Activated B cell treated with CpG ODN at 0.5 μM for 24 hours (primary cell): ENCODE measurements around the gene FHIT. TPM values are rescaled to one million over a fixed set of nuclear protein-coding genes. Genes with fewer than 3 reads are reported as not detected.

Experiments used
- ATAC-seq: fragments of 200-7000 bp; cut with Tn5 transposase; one replicate; pipeline ENCODE4 v1.10.0; 2021; ENCODE audit warnings: low read depth, mild to moderate bottlenecking, moderate library complexity
- CTCF ChIA-PET: fragments of 350-600 bp; sonication (Branson Sonifier 250); formaldehyde crosslinking; loops from one replicate; lab custom pipeline; 2021; ENCODE audit warnings: antibody characterized with exemption; lab: Charles Lee
- POLR2A ChIA-PET: fragments of 350-600 bp; sonication (Branson Sonifier 250); formaldehyde crosslinking; loops from one replicate; lab custom pipeline; 2021; ENCODE audit warnings: antibody characterized with exemption; lab: Charles Lee
- DNase-seq: peaks from one replicate; pipeline ENCODE4 v3.0.0; 2022
- H3K27ac Mint-ChIP-seq: one replicate; pipeline ENCODE4 v1.8.0; 2020; ENCODE audit warnings: mixed read lengths
- H3K27me3 Mint-ChIP-seq: one replicate; pipeline ENCODE4 v1.8.0; 2021; ENCODE audit warnings: mixed read lengths
- H3K36me3 Mint-ChIP-seq: one replicate; pipeline ENCODE4 v1.8.0; 2021; ENCODE audit warnings: low read depth, mixed read lengths
- H3K4me1 Mint-ChIP-seq: one replicate; pipeline ENCODE4 v1.8.0; 2021; ENCODE audit warnings: mixed read lengths
- H3K4me3 Mint-ChIP-seq: one replicate; pipeline ENCODE4 v1.8.0; 2020; ENCODE audit warnings: mild to moderate bottlenecking, mixed read lengths
- H3K9me3 Mint-ChIP-seq: one replicate; pipeline ENCODE4 v1.8.0; 2020; ENCODE audit warnings: mixed read lengths
- intact Hi-C: fragments of 100-400 bp; cut with micrococcal nuclease; formaldehyde crosslinking; loops from one replicate; pipeline ENCODE4 v1.15.1; 2024
- total RNA-seq: library from RNA; stranded (reverse); gene quantifications from 2 replicates; pipeline ENCODE4 v1.2.3, GENCODE V29; 2022
- TF ChIP-seq, protein P1 (sequence below): fragments of 200-600 bp; IDR thresholded peaks from one replicate; pipeline ENCODE4 v1.8.0; 2022; ENCODE audit warnings: antibody characterized with exemption, mild to moderate bottlenecking

Gene FHIT
- total RNA-seq, 1 donor from 2014 or later = 5.5 TPM

- no peaks in the 10 kb centered on the region for H3K27me3 Mint-ChIP-seq
- no peak overlapping the region for H3K4me3 Mint-ChIP-seq
- H3K27ac Mint-ChIP-seq = no peak overlapping the region
- no peaks in the 10 kb centered on the region for H3K36me3 Mint-ChIP-seq
- no peak for DNase-seq
- peaks cover 2% of the 10 kb centered on the region for H3K9me3 Mint-ChIP-seq
- intact Hi-C loops = no loop called here
- TF ChIP-seq, protein P1, sequence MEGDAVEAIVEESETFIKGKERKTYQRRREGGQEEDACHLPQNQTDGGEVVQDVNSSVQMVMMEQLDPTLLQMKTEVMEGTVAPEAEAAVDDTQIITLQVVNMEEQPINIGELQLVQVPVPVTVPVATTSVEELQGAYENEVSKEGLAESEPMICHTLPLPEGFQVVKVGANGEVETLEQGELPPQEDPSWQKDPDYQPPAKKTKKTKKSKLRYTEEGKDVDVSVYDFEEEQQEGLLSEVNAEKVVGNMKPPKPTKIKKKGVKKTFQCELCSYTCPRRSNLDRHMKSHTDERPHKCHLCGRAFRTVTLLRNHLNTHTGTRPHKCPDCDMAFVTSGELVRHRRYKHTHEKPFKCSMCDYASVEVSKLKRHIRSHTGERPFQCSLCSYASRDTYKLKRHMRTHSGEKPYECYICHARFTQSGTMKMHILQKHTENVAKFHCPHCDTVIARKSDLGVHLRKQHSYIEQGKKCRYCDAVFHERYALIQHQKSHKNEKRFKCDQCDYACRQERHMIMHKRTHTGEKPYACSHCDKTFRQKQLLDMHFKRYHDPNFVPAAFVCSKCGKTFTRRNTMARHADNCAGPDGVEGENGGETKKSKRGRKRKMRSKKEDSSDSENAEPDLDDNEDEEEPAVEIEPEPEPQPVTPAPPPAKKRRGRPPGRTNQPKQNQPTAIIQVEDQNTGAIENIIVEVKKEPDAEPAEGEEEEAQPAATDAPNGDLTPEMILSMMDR = no peak
- no peak for ATAC-seq
- H3K4me1 Mint-ChIP-seq = no peaks in the 10 kb centered on the region
- CTCF ChIA-PET = no interaction called here
- POLR2A ChIA-PET = no interaction called here
These were observed 714.8 kb downstream of the FHIT start for GRCh38 chr3:60536420-60536819.

DNA sequence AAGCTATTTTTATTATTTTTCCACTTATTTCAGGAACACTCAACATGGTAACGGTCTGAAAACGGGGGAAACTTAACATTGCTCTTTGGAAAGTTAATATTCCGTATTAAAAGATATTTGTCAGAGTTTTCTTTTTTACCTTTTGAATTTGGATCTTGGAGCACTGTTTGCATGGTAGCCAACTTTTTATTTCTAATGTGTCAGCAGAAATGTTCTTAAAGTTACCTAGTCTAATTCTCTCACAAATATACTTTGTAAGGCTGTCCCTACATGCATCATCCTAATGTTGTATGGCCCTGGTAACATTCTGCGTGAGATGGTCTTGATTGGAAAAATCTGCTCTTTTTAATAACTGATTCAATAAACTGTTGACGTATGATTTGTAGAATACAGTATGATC is 719.5 kb downstream of the FHIT start:
- TF ChIP-seq, protein P1 = no peak
- H3K4me3 Mint-ChIP-seq = no peak overlapping the region
- ChIA-PET POLR2A (no interaction called here), CTCF (no interaction called here)
- ATAC-seq = no peak
- H3K4me1 Mint-ChIP-seq = no peaks in the 10 kb centered on the region
- intact Hi-C loops = no loop called here
- H3K9me3 Mint-ChIP-seq = no peaks in the 10 kb centered on the region
- H3K27ac Mint-ChIP-seq = no peak overlapping the region
- H3K27me3 Mint-ChIP-seq = no peaks in the 10 kb centered on the region
- no peak for DNase-seq
- H3K36me3 Mint-ChIP-seq = no peaks in the 10 kb centered on the region

DNA sequence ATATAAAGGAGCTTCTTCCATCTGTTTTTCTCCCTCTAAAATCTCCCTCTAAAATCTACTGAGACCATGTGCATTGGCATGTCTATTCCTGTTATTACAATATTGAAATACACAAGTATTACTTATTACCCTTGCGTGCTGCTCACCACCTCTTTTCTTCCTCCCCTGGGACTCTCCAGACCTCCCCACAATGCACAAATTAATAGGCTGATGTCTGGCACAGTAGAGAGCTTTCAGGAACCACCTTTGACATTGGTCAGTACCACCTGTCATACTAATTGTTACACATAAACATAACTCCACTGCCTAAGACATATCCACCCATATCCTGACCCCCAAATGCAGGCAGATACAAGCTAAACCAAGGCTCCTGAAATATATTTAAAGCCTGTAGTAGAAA is 722.6 kb downstream of the FHIT start:
- Mint-ChIP-seq H3K4me3 (no peak overlapping the region), H3K4me1 (no peaks in the 10 kb centered on the region), H3K27ac (no peak overlapping the region), H3K36me3 (no peaks in the 10 kb centered on the region), H3K9me3 (no peaks in the 10 kb centered on the region), H3K27me3 (no peaks in the 10 kb centered on the region)
- ChIA-PET POLR2A (no interaction called here), CTCF (no interaction called here)
- DNase-seq (no peak), ATAC-seq (no peak)
- TF ChIP-seq, protein P1 = no peak
- intact Hi-C loops = no loop called here

GRCh38 chr3:60523536-60523935 is 727.7 kb downstream of the FHIT start:
- Mint-ChIP-seq H3K9me3 (peaks cover 4% of the 10 kb centered on the region), H3K36me3 (no peaks in the 10 kb centered on the region), H3K4me3 (no peak overlapping the region), H3K27me3 (no peaks in the 10 kb centered on the region), H3K27ac (no peak overlapping the region), H3K4me1 (no peaks in the 10 kb centered on the region)
- TF ChIP-seq, protein P1 = no peak
- CTCF ChIA-PET = no interaction called here
- POLR2A ChIA-PET = no interaction called here
- ATAC-seq = no peak
- intact Hi-C loops = no loop called here
- DNase-seq = no peak

GRCh38 chr3:60517134-60517533 is 734.1 kb downstream of the FHIT start:
- intact Hi-C loops = no loop called here
- H3K36me3 Mint-ChIP-seq = no peaks in the 10 kb centered on the region
- no peaks in the 10 kb centered on the region for H3K9me3 Mint-ChIP-seq
- ChIA-PET CTCF (no interaction called here), POLR2A (no interaction called here)
- no peaks in the 10 kb centered on the region for H3K27me3 Mint-ChIP-seq
- DNase-seq = no peak
- no peaks in the 10 kb centered on the region for H3K4me1 Mint-ChIP-seq
- no peak for ATAC-seq
- no peak overlapping the region for H3K27ac Mint-ChIP-seq
- TF ChIP-seq, protein P1 = no peak
- H3K4me3 Mint-ChIP-seq = no peak overlapping the region
